ENCODE measurements around the gene DGKD.

DNA sequence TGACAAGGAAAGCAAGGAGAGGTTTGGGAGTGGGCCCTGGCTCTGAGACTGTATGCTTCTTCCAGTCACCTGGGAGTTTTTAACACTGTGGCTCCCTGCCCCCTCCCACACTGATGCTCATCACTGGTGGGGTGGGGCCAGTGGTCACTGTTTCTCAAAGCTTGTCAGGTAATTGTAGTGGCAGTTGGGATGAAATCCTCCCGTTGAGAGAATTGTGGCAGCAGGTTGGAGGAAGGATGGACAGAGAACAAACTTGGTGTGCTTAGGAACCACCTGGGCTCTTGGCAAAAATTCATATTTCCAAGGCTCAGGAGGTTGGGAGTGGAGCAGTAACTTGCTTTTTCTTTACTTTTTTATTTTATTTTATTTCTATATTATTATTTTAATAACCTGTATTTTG lies 25.1 kb downstream of the DGKD start:
- TF ChIP-seq, protein P1, sequence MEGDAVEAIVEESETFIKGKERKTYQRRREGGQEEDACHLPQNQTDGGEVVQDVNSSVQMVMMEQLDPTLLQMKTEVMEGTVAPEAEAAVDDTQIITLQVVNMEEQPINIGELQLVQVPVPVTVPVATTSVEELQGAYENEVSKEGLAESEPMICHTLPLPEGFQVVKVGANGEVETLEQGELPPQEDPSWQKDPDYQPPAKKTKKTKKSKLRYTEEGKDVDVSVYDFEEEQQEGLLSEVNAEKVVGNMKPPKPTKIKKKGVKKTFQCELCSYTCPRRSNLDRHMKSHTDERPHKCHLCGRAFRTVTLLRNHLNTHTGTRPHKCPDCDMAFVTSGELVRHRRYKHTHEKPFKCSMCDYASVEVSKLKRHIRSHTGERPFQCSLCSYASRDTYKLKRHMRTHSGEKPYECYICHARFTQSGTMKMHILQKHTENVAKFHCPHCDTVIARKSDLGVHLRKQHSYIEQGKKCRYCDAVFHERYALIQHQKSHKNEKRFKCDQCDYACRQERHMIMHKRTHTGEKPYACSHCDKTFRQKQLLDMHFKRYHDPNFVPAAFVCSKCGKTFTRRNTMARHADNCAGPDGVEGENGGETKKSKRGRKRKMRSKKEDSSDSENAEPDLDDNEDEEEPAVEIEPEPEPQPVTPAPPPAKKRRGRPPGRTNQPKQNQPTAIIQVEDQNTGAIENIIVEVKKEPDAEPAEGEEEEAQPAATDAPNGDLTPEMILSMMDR (conservative IDR thresholded peaks at IDR 0.05 in 1 of 2, IDR thresholded peaks at IDR 0.05 in 1 of 2; ENCODE audit: low read depth in 1 of 2, low read length in 2 of 2): no peak
- no peak for TF ChIP-seq EZH2 (IDR thresholded peaks at IDR 0.05; ENCODE audit: low read length, missing control alignments)

Measured in fibroblast of lung (primary cell).